H1 (cell line): ENCODE data around the gene FOXE1. TPM values are rescaled to one million over a fixed set of nuclear protein-coding genes. Genes with fewer than 3 reads are reported as not detected.

Experiments
- CBX8 ChIP-seq: fragments of 300-800, 300-1000 bp; sonication (generic); IDR thresholded peaks from 2 replicates; pipeline ENCODE4 v1.7.1; 2016; ENCODE audit warnings: low read depth, low read length, borderline replicate concordance
- RBBP5 ChIP-seq: IDR thresholded peaks from 2 replicates; pipeline ENCODE4 v1.7.1; 2012; ENCODE audit warnings: low read depth, mild to moderate bottlenecking, inconsistent platforms, low read length, moderate library complexity, borderline replicate concordance
- polyA plus RNA-seq, 7 experiments: library from polyadenylated mRNA; depleted of rRNA in 3 of 7; stranded (reverse) in 5 of 7; unstranded in 2 of 7; fragments of >200 nt in 5 of 7; fragments of 200-250 nt in 2 of 7; gene quantifications; 1 replicate in 5 of 7; 2 replicates in 1 of 7; 4 replicates in 1 of 7; pipeline versions ENCODE4 v1.2.1 to v1.2.3, GENCODE V29; 2011 to 2013; ENCODE audit warnings: missing spikeins in 2 of 7, mixed read lengths in 2 of 7
- total RNA-seq: library from RNA; stranded (reverse); fragmentation: NEBNext Ultra II Directional; extraction: Animal tissue kit (Norgen Biotek cat#: 25700); gene quantifications from 2 replicates; pipeline ENCODE4 v1.2.1, GENCODE V29; 2021
- TF ChIP-seq, protein P1 (sequence below): fragments of 300-600 bp; sonication (generic); IDR thresholded peaks from 2 replicates; pipeline ENCODE4 v1.7.1; 2012; ENCODE audit warnings: low read length, moderate library complexity, mild to moderate bottlenecking, inconsistent platforms; ENCODE audit not compliant: insufficient replicate concordance

FOXE1 gene
- total and polyA plus RNA-seq, 2 of the 8 experiments (the other 6 are each of a cell fraction or from before 2014, with no cell fraction given): 0.03 TPM; not detected in 1

- TF ChIP-seq, protein P1, sequence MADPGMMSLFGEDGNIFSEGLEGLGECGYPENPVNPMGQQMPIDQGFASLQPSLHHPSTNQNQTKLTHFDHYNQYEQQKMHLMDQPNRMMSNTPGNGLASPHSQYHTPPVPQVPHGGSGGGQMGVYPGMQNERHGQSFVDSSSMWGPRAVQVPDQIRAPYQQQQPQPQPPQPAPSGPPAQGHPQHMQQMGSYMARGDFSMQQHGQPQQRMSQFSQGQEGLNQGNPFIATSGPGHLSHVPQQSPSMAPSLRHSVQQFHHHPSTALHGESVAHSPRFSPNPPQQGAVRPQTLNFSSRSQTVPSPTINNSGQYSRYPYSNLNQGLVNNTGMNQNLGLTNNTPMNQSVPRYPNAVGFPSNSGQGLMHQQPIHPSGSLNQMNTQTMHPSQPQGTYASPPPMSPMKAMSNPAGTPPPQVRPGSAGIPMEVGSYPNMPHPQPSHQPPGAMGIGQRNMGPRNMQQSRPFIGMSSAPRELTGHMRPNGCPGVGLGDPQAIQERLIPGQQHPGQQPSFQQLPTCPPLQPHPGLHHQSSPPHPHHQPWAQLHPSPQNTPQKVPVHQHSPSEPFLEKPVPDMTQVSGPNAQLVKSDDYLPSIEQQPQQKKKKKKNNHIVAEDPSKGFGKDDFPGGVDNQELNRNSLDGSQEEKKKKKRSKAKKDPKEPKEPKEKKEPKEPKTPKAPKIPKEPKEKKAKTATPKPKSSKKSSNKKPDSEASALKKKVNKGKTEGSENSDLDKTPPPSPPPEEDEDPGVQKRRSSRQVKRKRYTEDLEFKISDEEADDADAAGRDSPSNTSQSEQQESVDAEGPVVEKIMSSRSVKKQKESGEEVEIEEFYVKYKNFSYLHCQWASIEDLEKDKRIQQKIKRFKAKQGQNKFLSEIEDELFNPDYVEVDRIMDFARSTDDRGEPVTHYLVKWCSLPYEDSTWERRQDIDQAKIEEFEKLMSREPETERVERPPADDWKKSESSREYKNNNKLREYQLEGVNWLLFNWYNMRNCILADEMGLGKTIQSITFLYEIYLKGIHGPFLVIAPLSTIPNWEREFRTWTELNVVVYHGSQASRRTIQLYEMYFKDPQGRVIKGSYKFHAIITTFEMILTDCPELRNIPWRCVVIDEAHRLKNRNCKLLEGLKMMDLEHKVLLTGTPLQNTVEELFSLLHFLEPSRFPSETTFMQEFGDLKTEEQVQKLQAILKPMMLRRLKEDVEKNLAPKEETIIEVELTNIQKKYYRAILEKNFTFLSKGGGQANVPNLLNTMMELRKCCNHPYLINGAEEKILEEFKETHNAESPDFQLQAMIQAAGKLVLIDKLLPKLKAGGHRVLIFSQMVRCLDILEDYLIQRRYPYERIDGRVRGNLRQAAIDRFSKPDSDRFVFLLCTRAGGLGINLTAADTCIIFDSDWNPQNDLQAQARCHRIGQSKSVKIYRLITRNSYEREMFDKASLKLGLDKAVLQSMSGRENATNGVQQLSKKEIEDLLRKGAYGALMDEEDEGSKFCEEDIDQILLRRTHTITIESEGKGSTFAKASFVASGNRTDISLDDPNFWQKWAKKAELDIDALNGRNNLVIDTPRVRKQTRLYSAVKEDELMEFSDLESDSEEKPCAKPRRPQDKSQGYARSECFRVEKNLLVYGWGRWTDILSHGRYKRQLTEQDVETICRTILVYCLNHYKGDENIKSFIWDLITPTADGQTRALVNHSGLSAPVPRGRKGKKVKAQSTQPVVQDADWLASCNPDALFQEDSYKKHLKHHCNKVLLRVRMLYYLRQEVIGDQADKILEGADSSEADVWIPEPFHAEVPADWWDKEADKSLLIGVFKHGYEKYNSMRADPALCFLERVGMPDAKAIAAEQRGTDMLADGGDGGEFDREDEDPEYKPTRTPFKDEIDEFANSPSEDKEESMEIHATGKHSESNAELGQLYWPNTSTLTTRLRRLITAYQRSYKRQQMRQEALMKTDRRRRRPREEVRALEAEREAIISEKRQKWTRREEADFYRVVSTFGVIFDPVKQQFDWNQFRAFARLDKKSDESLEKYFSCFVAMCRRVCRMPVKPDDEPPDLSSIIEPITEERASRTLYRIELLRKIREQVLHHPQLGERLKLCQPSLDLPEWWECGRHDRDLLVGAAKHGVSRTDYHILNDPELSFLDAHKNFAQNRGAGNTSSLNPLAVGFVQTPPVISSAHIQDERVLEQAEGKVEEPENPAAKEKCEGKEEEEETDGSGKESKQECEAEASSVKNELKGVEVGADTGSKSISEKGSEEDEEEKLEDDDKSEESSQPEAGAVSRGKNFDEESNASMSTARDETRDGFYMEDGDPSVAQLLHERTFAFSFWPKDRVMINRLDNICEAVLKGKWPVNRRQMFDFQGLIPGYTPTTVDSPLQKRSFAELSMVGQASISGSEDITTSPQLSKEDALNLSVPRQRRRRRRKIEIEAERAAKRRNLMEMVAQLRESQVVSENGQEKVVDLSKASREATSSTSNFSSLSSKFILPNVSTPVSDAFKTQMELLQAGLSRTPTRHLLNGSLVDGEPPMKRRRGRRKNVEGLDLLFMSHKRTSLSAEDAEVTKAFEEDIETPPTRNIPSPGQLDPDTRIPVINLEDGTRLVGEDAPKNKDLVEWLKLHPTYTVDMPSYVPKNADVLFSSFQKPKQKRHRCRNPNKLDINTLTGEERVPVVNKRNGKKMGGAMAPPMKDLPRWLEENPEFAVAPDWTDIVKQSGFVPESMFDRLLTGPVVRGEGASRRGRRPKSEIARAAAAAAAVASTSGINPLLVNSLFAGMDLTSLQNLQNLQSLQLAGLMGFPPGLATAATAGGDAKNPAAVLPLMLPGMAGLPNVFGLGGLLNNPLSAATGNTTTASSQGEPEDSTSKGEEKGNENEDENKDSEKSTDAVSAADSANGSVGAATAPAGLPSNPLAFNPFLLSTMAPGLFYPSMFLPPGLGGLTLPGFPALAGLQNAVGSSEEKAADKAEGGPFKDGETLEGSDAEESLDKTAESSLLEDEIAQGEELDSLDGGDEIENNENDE: no peak
- TF ChIP-seq CBX8 (no peak), RBBP5 (no peak)
- TF ChIP-seq, all 59 proteins: peak for 0
Observed at GRCh38 chr9:97813072-97813471, 40.0 kb upstream of the FOXE1 start (continued).
